ENCODE data around the gene PISD. TPM values are rescaled to one million over a fixed set of nuclear protein-coding genes. Genes with fewer than 3 reads are reported as not detected.

The PISD gene
- total RNA-seq, 2 donors from 2014 or later = 39.1 to 43.4 TPM

DNA sequence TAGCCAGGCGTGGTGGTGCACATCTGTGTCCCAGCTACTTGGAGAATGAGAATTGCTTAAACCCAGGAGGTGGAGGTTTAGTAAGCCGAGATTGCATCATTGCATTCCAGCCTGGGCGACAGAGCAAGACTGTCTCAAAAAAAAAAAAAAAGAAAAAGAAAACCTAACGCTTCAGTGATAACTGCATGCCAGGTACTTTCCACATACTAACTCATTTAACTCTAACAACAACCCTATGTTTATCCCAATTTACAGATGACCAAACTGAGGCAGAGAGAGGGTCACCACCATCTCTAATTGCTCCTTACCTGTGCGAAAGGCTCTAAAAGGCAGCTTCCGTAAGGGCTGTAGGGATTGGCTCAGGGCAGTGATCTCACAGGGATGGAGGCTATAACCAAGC, 11.6 kb downstream of the PISD start:
- no peaks in the 10 kb centered on the region for H3K4me1 ChIP-seq (ENCODE audit: control insufficient read depth, insufficient read depth, low read length)
- peaks cover 37% of the 10 kb centered on the region for H3K36me3 ChIP-seq (ENCODE audit: control insufficient read depth, insufficient read depth, low read length)
- no peaks in the 10 kb centered on the region for H3K27me3 Mint-ChIP-seq (ENCODE audit: insufficient read depth)
- H3K36me3 Mint-ChIP-seq (ENCODE audit: low read depth) = peaks cover 41% of the 10 kb centered on the region
- no peak for DNase-seq
- TF ChIP-seq, protein P1, sequence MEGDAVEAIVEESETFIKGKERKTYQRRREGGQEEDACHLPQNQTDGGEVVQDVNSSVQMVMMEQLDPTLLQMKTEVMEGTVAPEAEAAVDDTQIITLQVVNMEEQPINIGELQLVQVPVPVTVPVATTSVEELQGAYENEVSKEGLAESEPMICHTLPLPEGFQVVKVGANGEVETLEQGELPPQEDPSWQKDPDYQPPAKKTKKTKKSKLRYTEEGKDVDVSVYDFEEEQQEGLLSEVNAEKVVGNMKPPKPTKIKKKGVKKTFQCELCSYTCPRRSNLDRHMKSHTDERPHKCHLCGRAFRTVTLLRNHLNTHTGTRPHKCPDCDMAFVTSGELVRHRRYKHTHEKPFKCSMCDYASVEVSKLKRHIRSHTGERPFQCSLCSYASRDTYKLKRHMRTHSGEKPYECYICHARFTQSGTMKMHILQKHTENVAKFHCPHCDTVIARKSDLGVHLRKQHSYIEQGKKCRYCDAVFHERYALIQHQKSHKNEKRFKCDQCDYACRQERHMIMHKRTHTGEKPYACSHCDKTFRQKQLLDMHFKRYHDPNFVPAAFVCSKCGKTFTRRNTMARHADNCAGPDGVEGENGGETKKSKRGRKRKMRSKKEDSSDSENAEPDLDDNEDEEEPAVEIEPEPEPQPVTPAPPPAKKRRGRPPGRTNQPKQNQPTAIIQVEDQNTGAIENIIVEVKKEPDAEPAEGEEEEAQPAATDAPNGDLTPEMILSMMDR (conservative IDR thresholded peaks at IDR 0.05) = no peak
- H3K27ac Mint-ChIP-seq = no peak overlapping the region
- H3K4me1 Mint-ChIP-seq = peaks cover 11% of the 10 kb centered on the region
- H3K27ac ChIP-seq (ENCODE audit: low read depth, low read length) = no peak overlapping the region
- no peaks in the 10 kb centered on the region for H3K9me3 ChIP-seq (ENCODE audit: control insufficient read depth, low read length)
- H3K4me3 ChIP-seq (ENCODE audit: low read length) = no peak overlapping the region
- no peaks in the 10 kb centered on the region for H3K9me3 Mint-ChIP-seq
- no peaks in the 10 kb centered on the region for H3K27me3 ChIP-seq (ENCODE audit: control insufficient read depth, insufficient read depth, low read length, poor library complexity, severe bottlenecking)
- H3K9ac ChIP-seq (ENCODE audit: extremely low read depth, low read length, poor library complexity, severe bottlenecking) = no peak overlapping the region
- WGBS, 2 experiments (ENCODE audit: insufficient coverage in 1 of 2, insufficient read length in 1 of 2) = 91 to 100% methylated on average over 2 to 6 of the region's 6 CpGs
- H3K4me3 Mint-ChIP-seq = no peak overlapping the region

DNA sequence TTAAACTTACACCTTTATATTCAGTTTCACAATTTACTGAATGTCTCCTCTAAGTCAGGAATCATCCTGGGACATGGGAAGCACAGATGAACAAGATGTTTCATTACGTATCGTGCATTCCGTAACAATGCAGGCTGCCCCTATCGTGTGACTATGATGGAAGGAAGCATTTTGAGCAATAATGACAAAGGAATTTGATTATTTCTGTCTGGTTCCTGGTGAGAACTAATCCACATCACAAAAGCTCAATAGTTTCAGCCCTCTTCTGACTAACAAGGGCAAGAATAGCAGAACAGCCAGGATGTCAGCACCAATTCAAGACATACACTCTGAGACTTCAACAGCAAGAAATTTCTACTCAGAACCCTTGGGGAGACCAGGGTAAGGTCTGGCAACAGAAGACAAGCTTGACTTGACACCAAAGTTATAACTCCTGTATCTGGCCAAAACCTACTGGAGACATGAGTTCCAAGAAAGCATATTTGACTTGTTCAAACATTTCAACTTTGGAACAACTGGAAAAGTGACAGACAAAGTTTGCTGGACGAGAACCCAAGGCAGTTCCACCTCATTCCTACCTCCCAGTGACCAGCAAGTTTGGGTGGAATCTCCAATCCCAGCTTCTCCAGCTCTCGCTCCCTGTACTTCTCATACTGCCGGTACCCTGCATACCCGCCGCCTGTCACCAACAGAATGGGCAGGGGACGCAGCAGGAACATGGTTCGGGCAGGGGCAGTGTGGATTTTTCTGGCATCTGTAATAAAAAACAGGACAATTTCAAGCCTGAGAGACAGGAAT, 14.3 kb downstream of the PISD start:
- Mint-ChIP-seq H3K4me3 (no peak overlapping the region), H3K27ac (no peak overlapping the region), H3K4me1 (peaks cover 11% of the 10 kb centered on the region), H3K9me3 (no peaks in the 10 kb centered on the region), H3K36me3 (ENCODE audit: low read depth) (peaks cover 58% of the 10 kb centered on the region), H3K27me3 (ENCODE audit: insufficient read depth) (no peaks in the 10 kb centered on the region)
- Histone ChIP-seq H3K4me3 (ENCODE audit: low read length) (no peak overlapping the region), H3K9ac (ENCODE audit: extremely low read depth, low read length, poor library complexity, severe bottlenecking) (no peak overlapping the region), H3K27me3 (ENCODE audit: control insufficient read depth, insufficient read depth, low read length, poor library complexity, severe bottlenecking) (no peaks in the 10 kb centered on the region), H3K36me3 (ENCODE audit: control insufficient read depth, insufficient read depth, low read length) (peaks cover 47% of the 10 kb centered on the region), H3K27ac (ENCODE audit: low read depth, low read length) (no peak overlapping the region), H3K9me3 (ENCODE audit: control insufficient read depth, low read length) (no peaks in the 10 kb centered on the region), H3K4me1 (ENCODE audit: control insufficient read depth, insufficient read depth, low read length) (no peaks in the 10 kb centered on the region)
- 87 to 88% methylated on average over 10 to 11 of the region's 11 CpGs for WGBS, 2 experiments (ENCODE audit: insufficient coverage in 1 of 2, insufficient read length in 1 of 2)
- DNase-seq = no peak
- TF ChIP-seq, protein P1 (conservative IDR thresholded peaks at IDR 0.05) = no peak

DNA sequence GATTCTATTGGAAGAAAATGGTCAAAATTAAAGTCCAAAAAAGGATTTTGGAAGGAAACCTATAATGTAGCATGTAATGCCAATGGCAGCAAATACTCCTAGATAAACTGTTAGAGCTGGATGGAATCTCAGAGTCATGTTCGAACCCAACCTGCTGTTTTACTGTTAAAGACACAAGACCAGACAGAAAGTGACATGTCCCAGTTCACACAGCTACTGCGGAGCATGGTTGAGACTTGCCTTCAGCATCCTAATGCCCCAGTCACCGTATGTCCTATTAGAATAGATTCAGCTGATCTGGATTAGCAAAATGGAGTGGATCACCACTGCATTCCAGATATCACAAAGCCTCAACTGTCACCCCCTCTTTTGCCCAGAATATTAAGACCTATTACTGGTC, 14.9 kb downstream of the PISD start:
- Histone ChIP-seq H3K4me3 (ENCODE audit: low read length) (no peak overlapping the region), H3K9me3 (ENCODE audit: control insufficient read depth, low read length) (no peaks in the 10 kb centered on the region), H3K27ac (ENCODE audit: low read depth, low read length) (no peak overlapping the region), H3K27me3 (ENCODE audit: control insufficient read depth, insufficient read depth, low read length, poor library complexity, severe bottlenecking) (no peaks in the 10 kb centered on the region), H3K36me3 (ENCODE audit: control insufficient read depth, insufficient read depth, low read length) (peaks cover 47% of the 10 kb centered on the region), H3K9ac (ENCODE audit: extremely low read depth, low read length, poor library complexity, severe bottlenecking) (no peak overlapping the region), H3K4me1 (ENCODE audit: control insufficient read depth, insufficient read depth, low read length) (no peaks in the 10 kb centered on the region)
- Mint-ChIP-seq H3K27me3 (ENCODE audit: insufficient read depth) (no peaks in the 10 kb centered on the region), H3K9me3 (no peaks in the 10 kb centered on the region), H3K36me3 (ENCODE audit: low read depth) (peaks cover 61% of the 10 kb centered on the region), H3K27ac (no peak overlapping the region), H3K4me3 (no peak overlapping the region), H3K4me1 (peaks cover 11% of the 10 kb centered on the region)
- no peak for DNase-seq
- TF ChIP-seq, protein P1 (conservative IDR thresholded peaks at IDR 0.05) = no peak
- WGBS, 2 experiments (ENCODE audit: insufficient coverage in 1 of 2, insufficient read length in 1 of 2) = 90 to 97% methylated on average over 3 of the region's 3 CpGs
